SK-MEL-5 (cell line): ENCODE measurements around the gene AIF1L. TPM values are rescaled to one million over a fixed set of nuclear protein-coding genes. Genes with fewer than 3 reads are reported as not detected.
"Not testable (repeated sequence)": the region's sequence is repeated elsewhere in the genome, so short reads cannot be mapped to it uniquely, and the experiment has no call there.

ENCODE experiments used
- DNase-seq: peaks from one replicate; pipeline ENCODE4 v3.0.0-alpha.2; 2016; ENCODE audit warnings: low read depth, low spot score
- in situ Hi-C: cut with HindIII; loops from 2 replicates; pipeline ENCODE4 v1.10.0; 2016; ENCODE audit warnings: low sequenced_read_pairs, high pct_unique_total_duplicates, low pct_unique_long_range_greater_than_20kb
- total RNA-seq: library from RNA; depleted of rRNA; stranded (reverse); fragments of >200 nt; shearing (Covaris generic); gene quantifications from 2 replicates; pipeline ENCODE4 v1.2.3, GENCODE V29; 2014

The AIF1L gene
- total RNA-seq, 1 experiment from 2014 or later, result 32.7 TPM

DNA sequence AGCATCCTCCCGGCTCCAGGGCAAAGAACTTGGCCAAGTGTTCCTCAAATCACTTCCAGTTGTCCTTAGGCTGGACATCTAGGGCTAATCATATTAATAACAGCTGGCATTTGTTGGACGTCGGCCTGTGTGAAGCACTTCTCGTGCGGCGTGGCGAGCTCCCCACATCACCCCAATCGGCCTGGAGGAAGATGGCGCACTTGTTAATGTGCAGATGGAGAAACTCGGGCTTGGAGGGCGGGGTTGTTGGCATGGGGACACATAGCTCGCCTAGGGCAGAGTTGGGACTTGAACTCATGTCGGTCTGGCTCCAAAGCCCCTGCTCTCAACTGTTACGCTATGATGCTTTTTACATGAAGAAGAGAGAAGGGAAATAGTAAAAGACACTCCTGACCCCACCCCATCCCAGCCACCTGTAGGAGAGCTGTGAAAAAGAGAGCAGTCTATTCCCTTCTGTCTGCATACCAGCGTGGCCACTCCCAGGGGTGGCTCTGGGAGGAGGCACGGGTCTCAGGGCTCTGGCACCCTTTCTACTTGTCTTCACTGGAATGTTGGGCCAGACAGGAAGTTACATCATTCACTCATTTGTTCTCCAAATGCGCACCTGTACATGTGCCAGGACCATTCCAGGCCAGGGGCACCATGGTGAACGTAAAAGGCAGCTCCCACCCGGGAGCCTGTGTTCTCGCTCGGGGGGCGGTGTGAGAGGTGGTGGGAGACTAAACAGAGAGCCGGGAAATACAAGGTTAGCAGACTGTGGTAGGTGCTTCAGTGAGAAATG, 16.2 kb downstream of the AIF1L start:
- DNase-seq, result no peak
- in situ Hi-C loops, result no loop called here

- in situ Hi-C loops, result no loop called here
- no peak for DNase-seq
Measured at GRCh38 chr9:131113655-131114054, 17.3 kb downstream of the AIF1L start.

DNA sequence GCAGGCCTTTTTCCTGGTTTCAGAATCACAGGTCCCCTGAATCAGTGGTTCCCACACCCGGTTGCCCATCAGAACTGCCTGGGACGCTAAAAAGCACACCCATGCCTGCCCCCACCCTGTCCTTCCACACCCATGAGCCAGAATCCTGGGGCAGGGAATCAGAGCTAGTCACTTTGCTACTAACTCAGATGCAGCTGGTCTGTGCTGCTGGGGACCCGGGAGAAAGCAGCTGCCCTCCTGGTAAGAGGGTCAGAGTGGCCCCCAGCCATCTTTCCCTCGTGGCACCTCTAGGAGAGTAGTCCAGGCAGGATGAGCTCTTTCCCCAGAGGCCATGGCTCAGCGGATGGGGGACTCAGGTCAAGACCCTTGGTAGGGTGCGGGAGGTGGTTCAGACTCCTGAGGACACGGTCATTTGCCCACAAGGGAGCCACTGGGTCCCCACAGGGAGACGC, 17.8 kb downstream of the AIF1L start:
- in situ Hi-C loops, result no loop called here
- no peak for DNase-seq

DNA sequence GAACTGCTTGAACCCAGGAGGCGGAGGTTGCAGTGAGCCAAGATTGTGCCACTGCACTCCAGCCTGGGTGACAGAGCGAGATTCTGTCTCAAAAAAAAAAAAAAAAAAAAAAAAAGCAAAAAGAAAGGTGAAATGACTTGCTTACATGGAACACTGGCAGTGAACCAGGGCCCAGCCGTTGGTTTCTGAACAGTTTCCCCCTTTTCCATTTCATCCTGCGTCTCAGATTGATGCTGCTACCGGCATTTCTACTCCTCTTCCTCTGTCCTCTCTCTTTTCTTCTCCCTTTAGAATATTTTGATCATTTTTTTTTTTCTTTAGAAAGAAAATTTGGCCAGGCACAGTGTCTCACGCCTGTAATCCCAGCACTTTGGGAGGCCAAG, 19.0 kb downstream of the AIF1L start:
- in situ Hi-C loops, DNase-seq: not testable (repeated sequence)

DNA sequence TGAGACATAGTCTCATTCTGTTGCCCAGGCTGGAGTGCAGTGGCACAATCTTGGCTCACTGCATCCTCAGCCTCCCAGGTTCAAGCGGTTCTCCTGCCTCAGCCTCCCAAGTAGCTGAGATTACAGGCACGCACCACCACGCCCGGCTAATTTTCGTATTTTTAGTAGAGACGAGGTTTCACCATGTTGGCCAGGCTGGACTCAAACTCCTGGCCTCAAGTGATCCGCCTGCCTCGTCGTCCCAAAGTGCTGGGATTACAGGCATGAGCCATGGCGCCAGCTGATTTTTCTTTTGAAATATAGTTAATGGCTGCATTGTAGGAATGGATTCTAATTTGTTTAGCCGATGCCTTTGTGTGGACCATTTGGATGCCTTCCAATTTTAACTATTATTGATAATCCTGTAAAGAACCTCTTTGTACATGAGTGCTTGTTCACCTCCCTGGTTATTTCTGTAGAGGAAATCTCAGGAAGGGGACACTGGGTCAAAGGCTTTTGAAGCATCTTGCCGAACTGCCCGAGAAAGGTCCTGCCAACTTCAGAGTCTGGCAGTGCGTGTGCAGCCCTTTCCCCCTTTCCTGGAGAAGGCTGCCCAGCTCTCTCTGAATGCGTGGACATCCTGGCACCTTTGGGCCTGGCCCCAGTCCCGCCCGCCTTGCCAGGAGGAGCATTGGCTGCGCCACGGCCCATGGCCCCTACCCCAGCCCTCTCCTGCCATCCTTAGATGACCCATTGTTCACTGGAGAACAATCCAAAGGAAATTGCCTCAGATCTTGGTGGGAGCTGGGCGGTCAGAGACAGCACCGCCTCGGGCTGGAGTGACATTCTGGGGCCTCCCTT, 20.2 kb downstream of the AIF1L start:
- DNase-seq, result no peak
- in situ Hi-C loops, result no loop called here

DNA sequence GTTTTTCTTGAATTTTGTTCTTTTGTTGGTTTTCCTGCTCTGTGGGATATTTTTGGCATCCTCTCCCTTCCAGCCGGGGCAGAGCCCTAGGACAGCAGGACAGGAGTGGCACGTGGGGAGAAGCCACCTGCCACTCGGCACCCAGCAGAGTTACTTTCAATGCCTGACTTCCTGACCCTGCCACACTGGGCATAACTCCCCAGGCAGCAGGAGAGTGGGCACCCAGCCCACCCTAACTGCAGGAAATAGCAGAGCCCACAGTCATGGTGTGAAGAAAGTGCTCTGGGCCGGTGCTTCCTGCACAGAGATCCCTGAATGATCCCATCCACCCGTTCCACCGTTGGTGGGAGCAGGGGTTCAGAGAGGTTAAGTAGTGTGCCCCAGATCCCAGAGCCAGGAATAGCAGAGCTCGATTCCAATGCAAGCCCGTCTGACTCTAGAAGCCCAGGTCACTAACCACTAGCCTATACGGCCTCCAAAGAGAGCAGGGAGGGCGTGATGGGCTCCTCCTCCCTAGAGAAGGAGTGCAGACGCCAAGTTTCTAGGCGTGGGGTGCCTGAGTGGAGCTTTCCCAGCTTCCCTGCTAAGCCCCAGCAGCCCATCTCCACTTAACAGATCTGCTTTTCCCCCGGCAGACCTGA, 20.9 kb downstream of the AIF1L start:
- DNase-seq, result no peak
- in situ Hi-C loops, result no loop called here

DNA sequence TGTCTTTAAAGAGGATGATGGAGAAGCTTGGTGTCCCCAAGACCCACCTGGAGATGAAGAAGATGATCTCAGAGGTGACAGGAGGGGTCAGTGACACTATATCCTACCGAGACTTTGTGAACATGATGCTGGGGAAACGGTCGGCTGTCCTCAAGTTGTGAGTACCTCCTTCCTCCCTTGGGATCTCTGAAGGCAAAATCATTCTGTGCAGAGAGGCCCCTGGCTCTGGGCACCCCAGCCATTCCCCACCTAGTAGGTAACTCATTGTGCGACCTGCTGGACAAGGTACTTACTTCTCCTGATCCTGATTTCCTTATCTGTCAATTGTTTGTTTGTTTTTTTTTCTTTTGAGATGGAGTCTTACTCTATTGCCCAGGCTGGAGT, 21.4 kb downstream of the AIF1L start:
- DNase-seq, result no peak
- in situ Hi-C loops, result no loop called here

GRCh38 chr9:131119600-131119999, 23.3 kb downstream of the AIF1L start:
- in situ Hi-C loops, result no loop called here

DNA sequence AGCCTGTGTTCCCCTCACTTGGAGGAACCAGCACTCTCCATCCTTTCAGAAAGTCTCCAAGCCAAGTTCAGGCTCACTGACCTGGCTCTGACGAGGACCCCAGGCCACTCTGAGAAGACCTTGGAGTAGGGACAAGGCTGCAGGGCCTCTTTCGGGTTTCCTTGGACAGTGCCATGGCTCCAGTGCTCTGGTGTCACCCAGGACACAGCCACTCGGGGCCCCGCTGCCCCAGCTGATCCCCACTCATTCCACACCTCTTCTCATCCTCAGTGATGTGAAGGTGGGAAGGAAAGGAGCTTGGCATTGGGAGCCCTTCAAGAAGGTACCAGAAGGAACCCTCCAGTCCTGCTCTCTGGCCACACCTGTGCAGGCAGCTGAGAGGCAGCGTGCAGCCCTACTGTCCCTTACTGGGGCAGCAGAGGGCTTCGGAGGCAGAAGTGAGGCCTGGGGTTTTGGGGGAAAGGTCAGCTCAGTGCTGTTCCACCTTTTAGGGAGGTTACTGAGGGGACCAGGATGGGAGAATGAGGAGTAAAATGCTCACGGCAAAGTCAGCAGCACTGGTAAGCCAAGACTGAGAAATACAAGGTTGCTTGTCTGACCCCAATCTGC, 24.4 kb downstream of the AIF1L start:
- in situ Hi-C loops, result no loop called here
- DNase-seq, result no peak

More at GRCh38 chr9:131119600-131119999, 23.3 kb downstream of the AIF1L start:
- no peak for DNase-seq

DNA sequence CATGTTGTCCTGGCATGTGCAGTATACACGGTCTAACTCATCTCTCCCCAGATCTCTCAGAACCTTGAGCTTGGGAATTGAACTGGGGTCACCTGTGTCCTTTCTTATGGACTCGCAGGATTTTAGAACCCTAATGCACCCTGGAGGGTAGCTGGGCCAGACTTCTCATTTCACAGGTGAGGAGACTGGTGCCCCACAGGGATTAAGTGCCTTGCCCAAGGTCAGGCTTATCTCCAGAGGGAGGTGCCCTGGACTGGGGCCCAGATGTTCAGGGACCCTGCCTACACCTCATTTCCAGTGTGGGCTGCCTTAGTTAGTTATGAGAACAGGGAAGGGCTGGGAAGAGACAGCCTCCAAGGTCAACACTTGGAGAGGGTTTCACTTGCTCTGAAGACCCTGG, 25.0 kb downstream of the AIF1L start:
- in situ Hi-C loops, result no loop called here
- no peak for DNase-seq

DNA sequence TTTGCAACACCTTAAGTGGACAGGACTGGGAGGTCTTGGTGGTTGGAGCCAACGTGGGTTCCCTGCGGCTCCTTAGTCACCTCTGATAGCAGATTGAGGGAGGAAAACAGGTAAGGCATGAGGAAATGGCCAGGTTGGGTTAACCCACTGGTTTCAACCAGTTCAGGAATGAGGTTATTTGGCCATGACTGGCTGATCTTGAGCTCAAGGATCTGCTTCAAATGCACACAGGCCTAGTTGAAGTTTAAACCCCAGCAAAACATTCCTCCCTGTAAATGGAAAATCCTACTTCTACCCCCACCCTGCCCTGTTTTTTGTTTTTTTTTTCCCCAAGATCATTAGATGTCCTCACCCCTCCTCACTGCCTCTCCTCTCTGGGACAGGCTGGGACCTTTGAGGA, 25.8 kb downstream of the AIF1L start:
- DNase-seq, result no peak
- in situ Hi-C loops, result no loop called here

DNA sequence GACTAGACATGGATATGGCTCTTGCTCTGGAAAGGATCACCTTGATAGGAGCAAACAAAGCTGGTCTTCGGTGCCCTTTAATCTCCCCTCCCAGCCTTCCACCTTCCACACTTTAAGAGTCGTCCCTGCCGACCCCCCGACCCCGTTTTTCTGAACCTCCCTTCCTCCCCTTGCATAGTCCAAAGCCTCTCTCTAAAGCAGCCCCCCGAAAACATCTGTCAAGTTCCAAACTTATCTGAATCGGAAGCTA, 28.6 kb downstream of the AIF1L start:
- in situ Hi-C loops, result no loop called here
- DNase-seq, result no peak

DNA sequence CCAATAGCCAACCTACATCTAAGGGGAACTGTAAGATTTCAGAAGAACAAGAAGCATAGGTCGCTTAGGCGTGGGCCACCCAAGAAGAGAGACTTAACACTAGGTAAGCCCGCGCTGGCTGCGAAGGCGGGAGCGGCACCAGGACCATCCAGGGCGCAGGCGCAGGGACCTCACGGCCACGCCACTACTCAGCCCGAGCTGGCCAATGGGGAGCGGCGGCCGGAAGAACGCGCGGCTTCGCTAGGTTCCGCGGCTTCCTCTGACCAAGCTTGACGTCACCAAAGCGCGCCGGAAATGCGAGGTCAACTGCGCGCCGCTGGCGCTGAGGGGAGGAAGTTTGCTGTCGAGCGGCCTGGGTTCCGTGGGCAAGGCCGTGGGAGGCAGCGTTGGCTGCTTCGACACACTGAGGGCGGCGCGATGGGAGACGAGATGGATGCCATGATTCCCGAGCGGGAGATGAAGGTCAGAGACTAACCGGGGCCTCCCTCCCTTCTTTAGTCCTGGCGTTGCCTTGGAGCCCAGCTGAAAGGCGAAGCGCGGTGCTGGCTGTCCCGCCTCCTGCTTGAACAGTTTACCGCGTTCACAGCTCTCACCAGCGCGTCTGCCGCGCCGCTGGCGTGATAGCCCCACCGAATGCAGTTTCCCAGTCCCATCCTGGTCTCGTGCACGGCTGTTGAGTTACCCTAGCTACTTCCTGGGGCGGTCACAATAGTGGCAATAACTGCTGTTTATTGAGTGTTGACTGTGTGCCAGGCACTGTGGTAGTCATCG, 29.1 kb downstream of the AIF1L start, which contains the start of gene NUP214:
Gene NUP214 (plus strand): TSS at position 299 of the 771 bp plus-strand sequence. CDS start 119 bp downstream, at position 418.
- in situ Hi-C loops, result no loop called here
- DNase-seq, result peak; percentile 97

GRCh38 chr9:131126059-131126426, 29.7 kb downstream of the AIF1L start:
- in situ Hi-C loops, result no loop called here
- DNase-seq, result no peak

GRCh38 chr9:131129183-131129582, 32.9 kb downstream of the AIF1L start:
- in situ Hi-C loops, result no loop called here
- no peak for DNase-seq

DNA sequence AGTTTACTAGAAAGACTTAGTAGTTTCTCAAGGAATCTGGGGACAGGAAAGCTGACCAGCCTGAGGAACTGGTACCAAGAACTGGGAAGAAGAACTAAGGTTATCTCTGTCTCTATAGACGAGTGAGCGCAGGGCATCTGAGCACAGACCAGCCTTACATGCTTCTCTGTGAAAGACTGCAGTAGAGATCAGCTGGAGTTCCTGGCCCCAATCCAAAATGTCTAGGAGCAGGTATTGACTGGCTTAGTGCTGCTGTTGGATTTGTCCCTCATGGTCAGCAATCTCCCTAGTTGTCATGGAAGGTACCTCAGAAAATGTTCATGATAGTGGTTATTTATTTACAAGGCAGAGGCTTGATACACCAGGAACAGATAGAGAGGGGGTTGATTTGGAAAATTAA, 42.3 kb downstream of the AIF1L start:
- in situ Hi-C loops, result no loop called here
- DNase-seq, result no peak

DNA sequence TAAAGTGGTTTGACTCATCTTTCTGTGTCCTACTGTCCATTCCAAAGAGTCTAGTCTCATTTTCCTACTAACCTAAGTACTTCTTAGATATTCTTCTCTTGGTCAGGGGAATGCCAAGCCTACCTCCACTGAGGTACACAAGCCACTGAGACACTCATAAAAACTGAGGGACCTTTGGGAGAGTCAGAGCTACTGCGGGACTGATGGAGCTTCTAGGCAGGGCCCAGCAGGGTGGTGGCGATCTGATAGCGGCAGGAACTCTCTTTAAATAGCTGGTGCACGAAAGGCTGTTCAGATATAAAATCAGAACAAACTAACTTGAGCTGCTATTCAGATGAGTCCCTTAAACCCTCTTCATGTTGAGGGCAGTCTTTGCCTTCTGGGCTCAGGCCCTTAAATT, 43.8 kb downstream of the AIF1L start:
- in situ Hi-C loops, result no loop called here
- DNase-seq, result no peak

- in situ Hi-C loops, result no loop called here
- DNase-seq, result no peak
Measured at GRCh38 chr9:131140550-131140949, 44.2 kb downstream of the AIF1L start.
